Panc1 (cell line): ENCODE results near the gene KEL. TPM values are rescaled to one million over a fixed set of nuclear protein-coding genes. Genes with fewer than 3 reads are reported as not detected.

Source experiments
- ATAC-seq: fragments of 200-7000 bp; cut with Tn5 transposase; 2 replicates; pipeline ENCODE4 v1.9.1; 2020; ENCODE audit warnings: mild to moderate bottlenecking, moderate library complexity
- BruUV-seq: library from RNA; stranded (reverse); fragments of 400-500 nt; replicated peaks from 2 replicates; lab custom pipeline; 2021; lab: Mats Ljungman, UMichigan
- CTCF ChIA-PET: fragments of 300-600 bp; sonication (Branson Sonifier 250); formaldehyde crosslinking; loops from one replicate; lab custom pipeline; 2022; ENCODE audit warnings: antibody characterized with exemption; lab: Charles Lee
- POLR2A ChIA-PET: fragments of 300-600 bp; sonication (Branson Sonifier 250); formaldehyde crosslinking; loops from one replicate; lab custom pipeline; 2022; ENCODE audit warnings: antibody characterized with exemption; lab: Charles Lee
- DNase-seq: peaks from one replicate; pipeline ENCODE4 v3.0.0-alpha.2; 2010; ENCODE audit warnings: low read depth, low spot score
- H3K27ac ChIP-seq: 2 replicates; pipeline ENCODE4 v1.5.1; 2011; ENCODE audit warnings: mild to moderate bottlenecking, low read length, inconsistent platforms
- H3K27me3 ChIP-seq: fragments of 200-500 bp; sonication (Bioruptor generic); 2 replicates; pipeline ENCODE4 v1.6.0; 2014; ENCODE audit warnings: low read length, inconsistent platforms; ENCODE audit not compliant: control insufficient read depth, insufficient read depth
- H3K36me3 ChIP-seq: fragments of 200-500 bp; sonication (Bioruptor generic); 2 replicates; pipeline ENCODE4 v1.5.1; 2014; ENCODE audit warnings: inconsistent platforms, mild to moderate bottlenecking, low read length, moderate library complexity; ENCODE audit not compliant: control insufficient read depth, insufficient read depth
- H3K4me1 ChIP-seq: 2 replicates; pipeline ENCODE4 v1.5.1; 2011; ENCODE audit warnings: inconsistent platforms, mild to moderate bottlenecking, low read length, moderate library complexity; ENCODE audit not compliant: control insufficient read depth, insufficient read depth
- H3K4me3 ChIP-seq, 2 experiments: 2 replicates each; pipeline ENCODE4 v1.5.1; 2011 to 2012; ENCODE audit warnings: low read depth in 2 of 2, low read length in 2 of 2, mild to moderate bottlenecking in 2 of 2, inconsistent platforms in 1 of 2, moderate library complexity in 1 of 2
- H3K9me3 ChIP-seq: fragments of 200-500 bp; sonication (Bioruptor generic); 2 replicates; pipeline ENCODE4 v1.5.1; 2014; ENCODE audit warnings: low read depth, mild to moderate bottlenecking, inconsistent platforms, low read length, moderate library complexity; ENCODE audit not compliant: control insufficient read depth, insufficient read depth
- POLR2AphosphoS5 ChIP-seq: IDR thresholded peaks from 2 replicates; pipeline ENCODE4 v1.6.1; 2012; ENCODE audit warnings: mild to moderate bottlenecking, low read depth, low read length, moderate library complexity
- REST ChIP-seq, 2 experiments: IDR thresholded peaks; 2 replicates each; pipeline ENCODE4 v1.6.1; 2011 to 2012; ENCODE audit warnings: low read depth in 2 of 2, control low read depth in 1 of 2, low read length in 1 of 2, mild to moderate bottlenecking in 1 of 2, moderate library complexity in 1 of 2; ENCODE audit not compliant: insufficient read depth in 1 of 2
- SIN3A ChIP-seq: IDR thresholded peaks from 2 replicates; pipeline ENCODE4 v1.6.1; 2012; ENCODE audit warnings: low read depth, mild to moderate bottlenecking, low read length, moderate library complexity, borderline replicate concordance; ENCODE audit not compliant: insufficient read depth
- TCF7L2 ChIP-seq: IDR thresholded peaks from 2 replicates; pipeline ENCODE4 v1.6.1; 2011; ENCODE audit warnings: mild to moderate bottlenecking, low read depth, low read length, inconsistent platforms
- in situ Hi-C: cut with HindIII; loops from 2 replicates; pipeline ENCODE4 v1.10.0; 2016; ENCODE audit warnings: low sequenced_read_pairs, low pct_unique_long_range_greater_than_20kb
- intact Hi-C: fragments of 100-400 bp; cut with micrococcal nuclease; formaldehyde crosslinking; loops from one replicate; pipeline ENCODE4 v1.10.0; 2022; ENCODE audit not compliant: unreplicated experiment
- total RNA-seq: library from RNA; stranded (reverse); gene quantifications from one replicate; pipeline ENCODE4 v1.2.1, GENCODE V29; 2021; ENCODE audit not compliant: unreplicated experiment
- TF ChIP-seq, protein P1 (sequence below): fragments of 450-650 bp; IDR thresholded peaks from 2 replicates; pipeline ENCODE4 v1.5.1; 2017; ENCODE audit warnings: mild to moderate bottlenecking

The KEL gene
- total RNA-seq, 1 experiment from 2014 or later, result 0.44 TPM

GRCh38 chr7:142938611-142939010, 23.6 kb downstream of the KEL start:
- H3K9me3 ChIP-seq, result no peaks in the 10 kb centered on the region
- no peaks in the 10 kb centered on the region for H3K36me3 ChIP-seq
- no TSS peak for BruUV-seq
- no peak overlapping the region for H3K4me3 ChIP-seq
- ATAC-seq, result no peak
- in situ Hi-C loops (no loop called here), intact Hi-C loops (no loop called here)
- H3K4me1 ChIP-seq, result no peaks in the 10 kb centered on the region
- ChIA-PET POLR2A (no interaction called here), CTCF (no interaction called here)
- TF ChIP-seq, protein P1, sequence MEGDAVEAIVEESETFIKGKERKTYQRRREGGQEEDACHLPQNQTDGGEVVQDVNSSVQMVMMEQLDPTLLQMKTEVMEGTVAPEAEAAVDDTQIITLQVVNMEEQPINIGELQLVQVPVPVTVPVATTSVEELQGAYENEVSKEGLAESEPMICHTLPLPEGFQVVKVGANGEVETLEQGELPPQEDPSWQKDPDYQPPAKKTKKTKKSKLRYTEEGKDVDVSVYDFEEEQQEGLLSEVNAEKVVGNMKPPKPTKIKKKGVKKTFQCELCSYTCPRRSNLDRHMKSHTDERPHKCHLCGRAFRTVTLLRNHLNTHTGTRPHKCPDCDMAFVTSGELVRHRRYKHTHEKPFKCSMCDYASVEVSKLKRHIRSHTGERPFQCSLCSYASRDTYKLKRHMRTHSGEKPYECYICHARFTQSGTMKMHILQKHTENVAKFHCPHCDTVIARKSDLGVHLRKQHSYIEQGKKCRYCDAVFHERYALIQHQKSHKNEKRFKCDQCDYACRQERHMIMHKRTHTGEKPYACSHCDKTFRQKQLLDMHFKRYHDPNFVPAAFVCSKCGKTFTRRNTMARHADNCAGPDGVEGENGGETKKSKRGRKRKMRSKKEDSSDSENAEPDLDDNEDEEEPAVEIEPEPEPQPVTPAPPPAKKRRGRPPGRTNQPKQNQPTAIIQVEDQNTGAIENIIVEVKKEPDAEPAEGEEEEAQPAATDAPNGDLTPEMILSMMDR, result no peak
- no peak for TF ChIP-seq REST (IDR thresholded peaks at IDR 0.05; ENCODE audit: insufficient read depth in 1 of 2, low read depth in 2 of 2, low read length in 1 of 2)
- no peak for TF ChIP-seq POLR2AphosphoS5
- no peak for TF ChIP-seq TCF7L2
- no peak for TF ChIP-seq SIN3A
- no peaks in the 10 kb centered on the region; the same call in 1 of the 2 replicates for H3K27me3 ChIP-seq
- no peak overlapping the region for H3K27ac ChIP-seq
- DNase-seq, result no peak

- POLR2A ChIA-PET, result no interaction called here
Observed at GRCh38 chr7:142935941-142936565, 26.1 kb downstream of the KEL start.

More at GRCh38 chr7:142935941-142936565, 26.1 kb downstream of the KEL start:
- DNase-seq (no peak), ATAC-seq (no peak)
- Histone ChIP-seq H3K27ac (no peak overlapping the region), H3K9me3 (no peaks in the 10 kb centered on the region), H3K36me3 (no peaks in the 10 kb centered on the region), H3K4me1 (no peaks in the 10 kb centered on the region), H3K27me3 (no peaks in the 10 kb centered on the region; the same call in 1 of the 2 replicates), H3K4me3 (no peak overlapping the region)
- in situ Hi-C loops (no loop called here), intact Hi-C loops (no loop called here)
- BruUV-seq, result no TSS peak
- CTCF ChIA-PET, result no interaction called here
- TF ChIP-seq TCF7L2 (no peak), POLR2AphosphoS5 (no peak), SIN3A (no peak), REST (IDR thresholded peaks at IDR 0.05; ENCODE audit: insufficient read depth in 1 of 2, low read depth in 2 of 2, low read length in 1 of 2) (no peak)
- TF ChIP-seq, protein P1, result no peak
